ENCODE results near the gene BLOC1S2.

- no peak for TF ChIP-seq EZH2 (IDR thresholded peaks at IDR 0.05; ENCODE audit: low read length, missing control alignments)
- TF ChIP-seq, protein P1, sequence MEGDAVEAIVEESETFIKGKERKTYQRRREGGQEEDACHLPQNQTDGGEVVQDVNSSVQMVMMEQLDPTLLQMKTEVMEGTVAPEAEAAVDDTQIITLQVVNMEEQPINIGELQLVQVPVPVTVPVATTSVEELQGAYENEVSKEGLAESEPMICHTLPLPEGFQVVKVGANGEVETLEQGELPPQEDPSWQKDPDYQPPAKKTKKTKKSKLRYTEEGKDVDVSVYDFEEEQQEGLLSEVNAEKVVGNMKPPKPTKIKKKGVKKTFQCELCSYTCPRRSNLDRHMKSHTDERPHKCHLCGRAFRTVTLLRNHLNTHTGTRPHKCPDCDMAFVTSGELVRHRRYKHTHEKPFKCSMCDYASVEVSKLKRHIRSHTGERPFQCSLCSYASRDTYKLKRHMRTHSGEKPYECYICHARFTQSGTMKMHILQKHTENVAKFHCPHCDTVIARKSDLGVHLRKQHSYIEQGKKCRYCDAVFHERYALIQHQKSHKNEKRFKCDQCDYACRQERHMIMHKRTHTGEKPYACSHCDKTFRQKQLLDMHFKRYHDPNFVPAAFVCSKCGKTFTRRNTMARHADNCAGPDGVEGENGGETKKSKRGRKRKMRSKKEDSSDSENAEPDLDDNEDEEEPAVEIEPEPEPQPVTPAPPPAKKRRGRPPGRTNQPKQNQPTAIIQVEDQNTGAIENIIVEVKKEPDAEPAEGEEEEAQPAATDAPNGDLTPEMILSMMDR (conservative IDR thresholded peaks at IDR 0.05 in 1 of 2, IDR thresholded peaks at IDR 0.05 in 1 of 2; ENCODE audit: low read depth in 1 of 2, low read length in 2 of 2), result no peak
Observed at GRCh38 chr10:100325158-100325557, 38.7 kb upstream of the BLOC1S2 start.

Data from fibroblast of lung (primary cell).